Hematopoietic multipotent progenitor cell treated with erythropoietin and hydrocortisone succinate and interleukin-3 and kit ligand, for 8 days (in vitro differentiated cells): ENCODE results near the gene SLC66A3.

Experiments used
- DNase-seq: peaks from one replicate; pipeline ENCODE4 v3.0.0-alpha.2; 2015

SLC66A3 gene

DNA sequence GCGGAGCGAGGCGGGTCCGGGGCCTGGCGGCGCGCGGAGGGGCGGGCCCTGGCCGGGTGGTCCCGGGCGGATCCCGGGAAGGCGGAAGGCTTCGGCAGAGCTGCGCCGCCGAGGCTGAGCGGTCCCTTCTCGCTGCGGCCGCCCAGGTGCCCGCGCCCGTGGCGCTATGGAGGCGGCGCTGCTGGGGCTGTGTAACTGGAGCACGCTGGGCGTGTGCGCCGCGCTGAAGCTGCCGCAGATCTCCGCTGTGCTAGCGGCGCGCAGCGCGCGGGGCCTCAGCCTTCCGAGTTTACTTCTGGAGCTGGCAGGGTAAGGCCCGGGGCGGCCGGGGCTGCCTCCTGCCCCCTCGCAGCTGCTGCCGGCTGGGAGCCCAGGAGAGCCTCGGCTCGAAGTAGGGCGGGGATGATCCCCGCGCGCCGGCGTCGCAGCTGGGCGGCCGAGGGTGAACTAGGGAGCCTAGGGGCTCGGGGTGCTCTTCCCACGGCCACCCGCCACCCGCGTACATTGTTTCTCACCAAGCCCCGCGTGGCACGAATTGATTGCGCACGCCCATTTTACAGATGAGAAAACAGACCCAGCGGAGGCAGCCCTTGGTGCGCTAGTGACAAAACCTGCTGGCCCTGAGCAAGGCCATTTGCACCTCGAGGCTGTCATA lies at the start of gene SLC66A3:
SLC66A3 (plus strand) TSS at position 87 of the 655 bp plus-strand sequence; CDS start at position 167, 80 bp downstream.
- DNase-seq: peak; percentile 82

DNA sequence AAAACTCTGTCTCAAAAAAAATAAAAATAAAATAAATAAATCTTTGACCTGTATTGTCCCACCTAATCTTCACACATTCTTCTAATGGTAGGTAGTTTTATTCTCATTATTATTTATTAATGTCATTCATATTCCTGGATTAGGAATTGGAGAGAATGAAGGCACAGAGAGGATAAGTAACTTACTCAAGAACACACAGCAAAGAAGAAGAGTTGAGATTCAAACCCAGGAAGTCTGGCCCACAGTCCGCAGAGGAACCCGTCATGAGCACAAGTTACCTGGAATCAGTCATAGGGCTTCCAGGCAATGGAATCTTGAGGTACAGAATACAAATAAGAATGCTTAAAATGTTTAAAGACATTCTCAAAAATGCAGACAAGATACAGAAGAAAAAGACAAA lies 46.3 kb upstream of the SLC66A3 start:
- no peak for DNase-seq

DNA sequence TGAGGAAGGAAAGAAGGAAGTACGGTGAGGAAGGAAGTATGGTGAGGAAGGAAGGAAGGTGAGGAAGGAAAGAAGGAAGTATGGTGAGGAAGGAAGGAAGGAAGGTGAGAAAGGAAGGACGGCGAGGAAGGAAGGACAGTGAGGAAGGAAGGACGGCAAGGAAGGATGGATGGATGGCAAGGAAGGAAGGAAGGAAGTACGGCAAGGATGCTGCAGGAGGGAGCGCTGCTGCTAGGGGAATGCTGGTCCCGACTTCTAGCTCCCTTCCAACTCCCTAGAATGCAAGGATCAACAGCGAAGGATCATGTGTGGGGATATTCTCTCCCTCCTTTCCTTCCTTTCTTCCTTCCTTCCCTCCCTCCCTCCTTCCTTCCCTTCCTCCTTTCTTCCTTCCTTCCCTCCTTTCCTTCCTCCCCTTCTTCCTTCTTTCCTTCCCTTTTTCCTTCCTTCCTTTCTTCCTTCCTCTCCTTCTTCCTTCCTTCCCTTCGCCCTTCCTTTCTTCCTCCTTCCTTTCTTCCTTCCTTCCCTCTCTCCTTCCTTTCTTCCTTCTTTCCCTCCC lies 42.3 kb upstream of the SLC66A3 start:
- no peak for DNase-seq

DNA sequence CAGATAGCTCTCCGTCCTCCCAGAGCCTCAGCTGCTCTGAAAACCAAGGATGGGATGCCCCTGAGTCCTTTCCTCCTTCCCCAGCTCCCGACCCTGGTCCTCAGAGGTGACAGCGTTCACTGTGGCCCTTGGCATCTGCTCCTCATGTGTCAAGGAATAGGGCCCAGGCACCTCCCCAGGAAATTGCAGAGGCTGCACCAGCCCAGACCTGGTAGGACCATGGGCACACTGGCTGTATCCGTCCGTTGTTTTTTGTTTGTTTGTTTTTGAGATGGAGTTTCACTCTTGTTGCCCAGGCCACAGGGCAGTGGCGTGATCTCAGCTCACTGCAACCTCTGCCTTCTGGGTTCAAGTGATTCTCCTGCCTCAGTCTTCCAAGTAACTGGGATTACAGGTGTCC lies 37.5 kb upstream of the SLC66A3 start:
- DNase-seq: no peak

- no peak for DNase-seq
Measured at GRCh38 chr2:11118761-11119160, 36.5 kb upstream of the SLC66A3 start.

DNA sequence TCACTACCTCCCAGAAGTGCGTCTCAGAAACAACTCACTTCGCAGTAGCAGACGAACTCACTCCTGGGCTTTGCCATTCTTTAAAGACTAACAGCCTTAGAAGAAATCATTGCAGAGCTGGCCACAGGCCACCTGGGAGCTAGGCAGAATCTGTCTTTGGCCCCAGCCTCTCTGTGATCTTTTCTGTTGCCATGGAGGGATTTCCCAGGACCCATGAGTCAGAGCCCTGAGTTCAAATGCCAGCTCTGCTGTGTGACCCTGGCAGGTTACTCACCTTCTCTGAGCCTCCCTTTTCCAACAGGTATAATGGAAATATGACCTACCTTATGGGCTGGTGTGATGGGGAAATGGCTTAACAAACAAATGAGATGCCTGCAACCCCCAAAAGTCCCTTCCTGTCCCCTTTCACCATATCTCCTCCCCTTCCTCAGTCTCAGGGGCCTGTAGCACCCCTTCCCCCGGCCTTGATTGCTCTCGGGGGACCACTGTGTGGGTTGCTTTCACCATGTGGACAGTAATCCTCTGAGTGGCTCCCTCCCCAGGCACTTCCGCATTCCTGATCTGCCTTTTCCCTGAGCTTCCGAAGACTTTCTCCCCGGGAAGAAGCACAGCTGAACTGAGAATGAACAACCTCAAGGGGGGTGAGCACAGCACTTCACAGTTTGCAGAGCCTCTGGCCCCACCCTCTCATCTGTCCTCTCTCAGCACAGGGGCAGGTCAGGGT lies 34.0 kb upstream of the SLC66A3 start:
- DNase-seq: no peak

- no peak for DNase-seq
Measured at GRCh38 chr2:11121823-11122155, 33.5 kb upstream of the SLC66A3 start.

DNA sequence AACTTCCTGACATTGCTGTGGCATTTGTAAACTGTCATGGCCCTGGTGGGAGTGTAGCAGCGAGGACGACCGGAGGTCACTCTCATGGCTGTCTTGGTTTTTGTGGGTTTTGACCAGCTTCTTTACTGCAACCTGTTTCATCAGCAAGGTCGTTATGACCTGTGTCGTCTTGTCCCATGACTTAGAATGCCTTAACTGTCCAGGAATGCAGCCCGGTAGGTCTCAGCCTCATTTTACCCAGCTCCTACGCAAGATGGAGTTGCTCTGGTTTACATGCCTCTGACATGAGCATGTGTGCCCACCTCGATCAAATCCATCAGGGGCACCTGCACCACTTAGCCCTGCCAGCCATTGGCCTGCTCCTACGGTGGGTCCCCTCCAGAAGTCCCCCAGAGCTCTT lies 32.9 kb upstream of the SLC66A3 start:
- no peak for DNase-seq

DNA sequence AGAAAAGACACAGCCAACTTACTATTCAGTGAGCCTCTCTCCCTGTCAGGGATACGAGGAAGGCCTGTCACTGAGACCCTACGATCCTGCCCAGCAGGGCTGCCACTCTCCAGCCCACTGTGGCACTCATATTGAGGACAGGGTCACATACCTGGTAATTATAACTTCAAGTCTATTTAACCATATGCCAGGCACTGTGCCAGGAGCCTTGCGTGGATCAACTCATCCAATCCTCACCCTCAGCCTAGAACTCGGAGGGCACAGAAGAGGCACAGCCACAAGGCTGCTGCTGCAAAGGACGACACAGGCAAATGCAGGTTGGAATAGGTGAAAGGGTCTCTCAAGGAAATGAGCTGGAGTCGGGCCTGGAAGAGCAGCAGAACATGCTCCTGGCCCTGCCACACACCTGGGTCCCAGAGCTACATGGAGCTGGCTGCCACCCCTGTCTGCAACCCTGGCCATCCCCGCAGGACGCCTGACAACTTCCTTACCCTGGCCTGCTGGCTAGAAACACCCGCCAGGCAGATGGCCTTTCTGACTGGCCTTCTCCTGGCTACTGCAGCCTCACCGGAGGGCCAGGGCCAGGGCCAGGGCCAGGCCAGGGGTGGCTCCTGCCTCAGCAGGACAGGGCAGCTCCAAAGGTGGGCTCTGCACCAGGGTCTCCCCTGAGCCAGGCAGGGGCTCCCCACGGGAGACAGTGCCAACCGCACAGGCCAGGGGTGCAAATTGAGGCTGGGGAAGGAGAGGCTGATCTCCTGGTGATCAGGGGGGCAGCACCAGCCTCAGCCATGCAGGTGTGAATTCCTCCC lies 32.1 kb upstream of the SLC66A3 start:
- DNase-seq: no peak

- DNase-seq: peak; percentile 29
Measured at GRCh38 chr2:11123856-11124759, 31.2 kb upstream of the SLC66A3 start.

DNA sequence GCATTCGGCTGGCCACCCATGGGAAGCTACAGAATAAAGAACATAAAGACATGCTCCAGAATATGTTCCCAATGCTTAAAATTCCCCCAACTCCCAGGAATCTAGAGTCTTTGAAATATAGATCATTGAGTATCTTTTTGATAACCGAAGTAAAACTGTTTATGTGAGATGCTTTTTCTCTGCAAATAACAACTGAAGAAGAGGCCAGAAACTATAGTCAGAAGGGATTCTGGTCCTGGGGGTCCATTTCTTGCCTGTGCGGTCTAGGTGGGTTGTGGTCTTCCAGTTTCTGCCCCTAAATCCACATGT lies 30.6 kb upstream of the SLC66A3 start:
- DNase-seq: no peak

GRCh38 chr2:11127761-11128160 lies 27.5 kb upstream of the SLC66A3 start:
- DNase-seq: no peak

DNA sequence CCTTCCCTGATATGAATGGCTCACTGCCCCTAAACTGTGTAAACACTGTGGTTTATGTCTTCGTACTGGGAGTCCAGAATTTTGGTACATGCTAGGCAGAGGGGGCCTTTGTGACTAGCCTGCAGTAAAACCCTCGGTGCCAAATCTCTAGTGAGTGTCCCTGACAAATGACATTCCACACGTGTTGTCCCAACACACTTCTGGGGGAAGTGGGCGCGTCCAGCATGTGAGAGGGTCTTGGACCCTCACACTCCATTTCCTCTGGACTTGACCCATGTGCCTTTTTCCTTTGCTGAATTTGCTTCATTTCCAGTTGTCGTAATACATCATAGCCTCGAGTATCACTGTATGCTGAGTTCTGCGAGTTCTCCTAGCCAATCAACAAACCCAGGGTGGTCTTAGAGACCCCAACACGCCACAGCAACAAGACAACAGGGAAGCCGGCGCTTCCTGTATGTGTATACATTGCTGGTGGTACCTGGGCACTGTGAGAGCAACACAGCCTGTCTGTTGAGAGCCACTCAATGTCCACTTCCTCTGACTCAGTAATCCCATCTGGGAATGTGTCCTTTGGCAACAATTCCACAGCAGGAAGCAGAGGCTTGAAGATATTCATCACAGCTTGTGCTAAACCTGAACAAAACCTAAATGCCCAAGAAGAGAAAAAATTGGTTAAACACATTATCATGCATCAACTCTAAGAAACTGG lies 26.9 kb upstream of the SLC66A3 start:
- no peak for DNase-seq

GRCh38 chr2:11129598-11130449 lies 25.4 kb upstream of the SLC66A3 start:
- peak; percentile 51 for DNase-seq

- DNase-seq: no peak
Measured at GRCh38 chr2:11131166-11131920, 23.9 kb upstream of the SLC66A3 start.

GRCh38 chr2:11132036-11132671 lies 23.1 kb upstream of the SLC66A3 start:
- no peak for DNase-seq

- DNase-seq: no peak
Measured at GRCh38 chr2:11133238-11133935, 21.9 kb upstream of the SLC66A3 start.

DNA sequence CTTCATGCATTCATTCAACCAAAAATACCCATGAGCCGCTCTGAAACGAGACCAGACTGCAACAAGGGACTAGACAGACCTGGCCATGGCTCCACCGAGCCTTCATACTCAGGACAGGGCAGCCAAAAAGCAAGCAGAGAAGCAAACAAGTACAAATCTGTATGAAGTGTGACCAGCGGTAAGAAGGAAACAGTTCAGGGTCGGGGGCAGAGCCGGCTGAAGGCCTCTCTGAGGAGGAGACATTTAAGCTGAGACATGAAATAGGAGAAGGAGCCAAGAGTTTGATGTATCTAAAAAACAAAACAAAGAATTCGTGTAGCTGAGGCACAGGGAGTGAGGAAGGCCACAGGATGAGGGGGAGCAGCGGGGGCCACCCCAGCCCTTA lies 21.3 kb upstream of the SLC66A3 start:
- DNase-seq: no peak

DNA sequence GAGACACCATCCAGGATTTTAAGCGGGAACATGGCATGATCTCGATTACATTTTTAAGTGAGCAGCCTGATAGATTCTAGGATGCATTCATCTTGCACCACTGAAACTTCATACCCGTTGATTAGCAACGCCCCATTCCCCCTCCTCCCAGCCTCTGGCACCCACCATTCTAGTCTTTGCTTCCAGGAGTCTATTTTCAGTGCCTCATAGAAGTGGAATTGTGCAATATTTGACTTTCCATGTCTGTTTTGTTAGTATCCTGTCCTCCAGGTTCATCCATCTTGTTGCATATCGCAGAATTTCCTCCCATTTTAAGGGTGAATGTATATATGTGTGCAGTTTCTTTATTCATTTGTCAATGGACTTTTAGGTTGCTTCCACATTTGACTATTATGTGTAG lies 20.9 kb upstream of the SLC66A3 start:
- no peak for DNase-seq
